Measurements from ENCODE around the gene NRGN.
A peak's percentile ranks its signal among the peaks of the same experiment; 100 is the strongest.

Gene NRGN

GRCh38 chr11:124742555-124742954 lies 2.8 kb downstream of the NRGN start:
- no peak for DNase-seq

DNA sequence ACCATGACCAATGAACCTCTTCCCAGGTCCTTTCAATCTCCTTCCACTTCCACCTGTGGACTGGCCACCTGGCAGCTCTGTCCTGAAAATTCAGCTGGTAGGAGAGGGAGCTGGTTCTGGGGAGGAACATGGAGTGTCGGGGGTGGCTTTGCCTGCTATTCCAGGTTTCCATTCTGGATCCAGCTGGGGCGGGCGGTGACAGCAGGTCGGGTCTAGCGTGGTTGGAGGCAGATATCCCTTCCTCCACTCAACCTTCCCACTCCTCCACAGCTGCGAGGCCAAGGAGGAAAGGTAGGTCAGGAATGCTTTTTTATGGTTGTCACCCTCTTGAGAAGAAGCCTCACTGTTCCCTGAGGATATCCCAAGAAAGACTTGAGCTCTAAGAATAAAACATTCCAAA lies 3.3 kb downstream of the NRGN start:
- no peak for DNase-seq

DNA sequence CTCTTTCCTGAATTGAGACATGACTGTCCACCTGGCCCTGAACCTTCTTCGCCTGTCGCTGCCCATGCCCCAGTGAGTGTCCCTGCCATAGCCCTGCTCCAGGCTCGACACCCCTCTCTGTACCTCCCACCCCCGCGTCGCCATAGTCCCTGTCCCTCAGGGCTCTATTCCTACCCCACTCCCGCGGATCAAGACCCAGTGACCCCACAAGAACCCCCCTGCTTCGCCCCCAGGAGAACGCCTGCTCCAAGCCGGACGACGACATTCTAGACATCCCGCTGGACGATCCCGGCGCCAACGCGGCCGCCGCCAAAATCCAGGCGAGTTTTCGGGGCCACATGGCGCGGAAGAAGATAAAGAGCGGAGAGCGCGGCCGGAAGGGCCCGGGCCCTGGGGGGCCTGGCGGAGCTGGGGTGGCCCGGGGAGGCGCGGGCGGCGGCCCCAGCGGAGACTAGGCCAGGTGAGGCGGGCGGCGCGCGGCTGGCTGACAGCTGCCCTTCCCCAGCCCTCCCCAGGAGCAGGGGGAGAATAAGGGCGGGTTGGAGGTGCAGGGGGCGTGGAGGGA lies 5.6 kb downstream of the NRGN start:
- DNase-seq = no peak

GRCh38 chr11:124745835-124746620 lies 6.3 kb downstream of the NRGN start:
- DNase-seq = no peak

DNA sequence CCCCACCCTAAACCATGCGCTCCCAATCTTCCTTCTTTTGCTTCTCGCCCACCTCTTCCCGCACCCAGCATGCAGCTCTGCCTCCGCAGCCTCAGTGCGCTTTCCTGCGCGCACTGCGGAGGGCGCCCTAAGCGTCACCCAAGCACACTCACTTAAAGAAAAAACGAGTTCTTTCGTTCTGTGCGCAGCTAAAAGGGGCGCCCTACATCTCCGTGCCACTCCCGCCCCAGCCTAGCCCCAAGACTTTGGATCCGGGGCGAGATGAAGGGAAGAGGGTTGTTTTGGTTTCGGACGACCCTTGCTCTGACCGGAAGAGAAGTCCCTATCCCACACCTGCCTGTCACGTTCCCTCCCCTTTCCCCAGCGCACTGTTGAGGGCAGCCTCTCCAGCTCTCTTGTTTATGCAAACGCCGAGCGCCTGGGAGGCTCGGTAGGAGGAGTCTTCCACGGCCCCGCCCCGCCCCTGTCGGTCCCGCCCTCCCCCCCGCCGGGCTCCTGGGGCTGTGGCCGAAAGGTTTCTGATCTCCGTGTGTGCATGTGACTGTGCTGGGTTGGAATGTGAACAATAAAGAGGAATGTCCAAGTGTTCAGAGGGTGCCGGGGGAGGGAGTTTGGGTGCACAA lies 7.0 kb downstream of the NRGN start:
- peak; percentile 69 for DNase-seq

- DNase-seq = no peak
Measured at GRCh38 chr11:124747406-124748099, 7.8 kb downstream of the NRGN start.

DNA sequence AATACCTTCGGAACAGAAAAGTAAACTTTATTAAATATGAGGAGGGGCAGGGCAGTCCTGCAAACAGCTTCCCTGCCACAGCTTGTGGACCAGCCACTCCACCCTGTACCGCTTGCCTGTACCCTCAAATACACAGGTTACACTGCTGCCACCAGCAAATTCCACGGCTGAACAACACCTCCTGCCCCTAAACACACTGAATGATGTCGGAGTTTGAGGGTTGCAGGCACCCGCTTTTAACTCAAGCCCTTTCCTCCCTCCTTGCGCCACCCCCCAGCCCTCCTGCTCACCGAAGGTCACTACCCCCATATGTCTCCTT lies 8.3 kb downstream of the NRGN start:
- DNase-seq = no peak

DNA sequence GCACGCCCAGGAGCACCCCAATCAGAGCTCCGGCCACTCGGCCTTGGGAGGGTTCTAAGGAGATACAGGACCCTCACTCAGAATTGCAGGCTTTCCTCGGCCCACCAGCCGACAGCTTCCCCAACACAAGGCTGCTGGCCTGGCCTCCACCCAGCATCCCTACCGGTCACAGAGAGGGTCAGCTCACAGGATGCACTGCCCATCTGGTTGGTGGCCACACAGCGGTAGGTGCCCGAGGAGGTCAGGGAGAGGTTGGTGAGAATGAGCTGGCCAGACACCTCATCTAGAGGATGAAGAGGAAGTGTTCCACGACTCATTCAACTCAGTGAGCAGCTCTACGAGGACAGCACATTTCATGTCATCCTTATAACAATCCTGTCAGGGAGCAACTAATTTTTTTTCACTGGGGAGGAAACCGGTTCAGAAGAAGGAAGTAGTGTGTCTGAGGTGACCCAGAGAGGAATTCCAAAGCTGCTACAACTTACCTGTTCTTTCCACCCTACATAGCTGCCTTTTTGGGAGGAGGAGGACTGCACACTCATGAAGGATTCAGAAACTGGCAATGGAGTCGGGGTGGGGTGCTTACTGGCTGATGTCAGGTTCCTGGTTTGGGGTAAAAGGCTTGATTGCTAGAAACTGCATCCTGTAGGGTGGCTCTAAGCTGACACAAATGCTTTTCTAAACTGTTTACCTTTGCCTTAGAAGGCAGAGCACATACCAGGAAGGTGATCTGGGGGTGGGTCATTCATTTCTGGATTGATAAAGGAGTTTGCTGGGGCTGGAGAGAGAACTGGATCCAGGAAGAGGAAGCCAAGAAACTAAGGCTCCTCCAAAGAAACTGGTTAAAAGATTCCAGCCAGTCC lies 9.0 kb downstream of the NRGN start:
- no peak for DNase-seq

GRCh38 chr11:124749912-124750311 lies 10.2 kb downstream of the NRGN start:
- DNase-seq = no peak

DNA sequence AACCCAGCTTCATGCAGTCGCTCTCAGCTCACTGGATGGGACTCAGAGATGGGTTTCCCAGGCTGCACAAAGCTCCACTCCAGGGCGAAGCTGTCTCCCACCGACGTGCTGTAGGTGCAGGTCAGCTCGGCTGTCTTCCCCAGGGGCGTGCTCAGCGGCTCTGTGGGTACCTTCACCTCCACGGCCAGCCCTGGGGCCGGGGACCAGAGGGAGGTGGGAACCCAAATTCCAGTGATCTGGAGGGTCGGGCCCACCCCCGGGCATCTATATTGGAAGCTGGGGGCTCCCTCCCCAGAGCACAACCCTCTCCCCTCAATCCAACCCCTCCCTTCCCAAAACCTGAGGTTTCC lies 11.6 kb downstream of the NRGN start:
- DNase-seq = no peak

- DNase-seq = no peak
Measured at GRCh38 chr11:124751741-124752470, 12.2 kb downstream of the NRGN start, which contains the start of gene VSIG2. TSS of gene VSIG2 (minus strand) at chr11:124752255. CDS start at chr11:124752137, 118 bp downstream.

DNA sequence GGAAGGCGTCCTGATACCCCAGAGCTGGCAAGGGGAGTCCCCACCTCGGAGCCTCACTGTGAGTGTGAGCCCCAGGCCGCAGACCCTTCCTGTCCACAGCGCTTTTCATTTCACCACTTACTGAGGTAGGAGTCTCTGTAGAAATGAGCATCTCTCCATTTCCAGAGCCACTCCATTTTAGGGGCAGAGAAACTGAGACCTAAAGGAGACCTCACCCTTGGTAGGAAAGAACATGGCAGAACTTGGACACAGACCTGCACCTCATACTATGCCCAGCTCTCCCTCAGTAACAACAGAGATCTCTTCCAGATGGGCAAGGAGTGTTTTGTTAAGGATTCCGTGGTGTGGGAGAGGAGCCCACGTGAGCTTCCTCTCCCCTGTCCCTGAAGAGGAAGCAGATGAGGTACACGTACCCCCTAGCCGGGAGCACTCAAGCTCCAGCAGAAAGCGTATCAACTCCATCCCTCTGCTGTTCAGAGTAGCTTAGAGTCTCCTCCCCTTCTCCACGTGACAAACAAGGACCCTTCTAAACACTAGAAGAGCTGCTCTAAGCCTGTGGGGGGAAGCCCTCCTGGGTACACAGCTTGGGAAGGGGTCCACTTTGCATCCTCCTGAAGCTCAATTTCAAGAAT lies 12.8 kb downstream of the NRGN start:
- no peak for DNase-seq

DNA sequence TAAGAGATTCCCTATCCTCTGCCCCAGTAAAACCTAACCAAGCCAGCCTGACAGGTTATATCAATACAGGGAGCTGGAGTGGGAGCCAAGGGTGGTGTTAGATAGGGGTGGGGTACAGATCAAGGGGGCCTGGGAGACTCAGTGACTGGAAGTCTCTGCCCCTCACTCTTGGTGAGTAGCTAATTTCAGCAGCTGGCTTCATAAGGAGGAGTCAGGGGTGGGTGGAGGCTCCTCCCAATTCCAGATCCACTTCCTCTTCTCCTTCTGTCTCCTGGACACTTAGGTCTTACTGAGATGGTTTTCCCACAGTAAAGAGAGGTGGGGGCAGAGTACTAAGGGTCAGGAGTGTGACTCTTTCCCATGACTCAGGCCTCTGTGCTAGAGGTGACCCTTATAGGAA lies 13.5 kb downstream of the NRGN start:
- no peak for DNase-seq

DNA sequence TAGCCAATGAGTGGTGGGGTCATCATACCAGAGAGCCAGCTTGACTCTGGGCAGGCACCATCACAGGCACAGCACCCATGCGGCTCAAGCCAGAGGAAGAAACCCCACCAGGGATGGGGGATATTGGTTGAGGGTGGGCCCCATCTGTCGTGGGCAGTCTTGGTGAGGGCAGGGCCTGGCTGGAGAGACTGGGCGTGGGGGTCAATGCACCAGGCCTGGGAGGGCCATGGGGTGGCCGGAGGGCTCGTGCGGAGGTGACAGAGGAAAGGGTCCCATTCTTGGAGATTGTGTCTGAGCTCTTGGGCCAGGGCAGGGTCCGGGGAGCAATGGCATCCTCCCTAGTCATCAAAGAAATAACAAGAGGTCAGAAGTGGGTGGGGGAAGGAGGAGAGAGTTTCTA lies 13.9 kb downstream of the NRGN start:
- no peak for DNase-seq

DNA sequence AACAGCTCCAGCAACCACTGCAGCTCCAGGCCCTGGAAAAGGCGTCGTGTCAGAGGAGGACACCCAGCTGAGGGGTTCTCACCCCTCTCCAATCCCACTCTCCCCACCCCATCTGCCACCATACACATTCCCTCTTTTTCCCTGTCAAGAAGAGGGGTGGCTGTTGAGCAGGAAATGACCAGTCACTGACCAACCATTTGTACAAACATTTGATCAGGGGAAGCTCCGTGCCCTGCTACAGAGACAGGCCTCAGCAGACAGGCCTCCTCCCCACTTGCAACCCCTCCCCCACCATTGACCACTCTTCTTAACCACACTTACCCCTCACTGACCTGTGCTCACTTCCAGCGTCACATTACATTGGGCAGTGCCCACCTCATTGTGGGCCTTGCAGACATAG lies 14.6 kb downstream of the NRGN start:
- DNase-seq = no peak

- no peak for DNase-seq
Measured at GRCh38 chr11:124754710-124755109, 15.0 kb downstream of the NRGN start.

DNA sequence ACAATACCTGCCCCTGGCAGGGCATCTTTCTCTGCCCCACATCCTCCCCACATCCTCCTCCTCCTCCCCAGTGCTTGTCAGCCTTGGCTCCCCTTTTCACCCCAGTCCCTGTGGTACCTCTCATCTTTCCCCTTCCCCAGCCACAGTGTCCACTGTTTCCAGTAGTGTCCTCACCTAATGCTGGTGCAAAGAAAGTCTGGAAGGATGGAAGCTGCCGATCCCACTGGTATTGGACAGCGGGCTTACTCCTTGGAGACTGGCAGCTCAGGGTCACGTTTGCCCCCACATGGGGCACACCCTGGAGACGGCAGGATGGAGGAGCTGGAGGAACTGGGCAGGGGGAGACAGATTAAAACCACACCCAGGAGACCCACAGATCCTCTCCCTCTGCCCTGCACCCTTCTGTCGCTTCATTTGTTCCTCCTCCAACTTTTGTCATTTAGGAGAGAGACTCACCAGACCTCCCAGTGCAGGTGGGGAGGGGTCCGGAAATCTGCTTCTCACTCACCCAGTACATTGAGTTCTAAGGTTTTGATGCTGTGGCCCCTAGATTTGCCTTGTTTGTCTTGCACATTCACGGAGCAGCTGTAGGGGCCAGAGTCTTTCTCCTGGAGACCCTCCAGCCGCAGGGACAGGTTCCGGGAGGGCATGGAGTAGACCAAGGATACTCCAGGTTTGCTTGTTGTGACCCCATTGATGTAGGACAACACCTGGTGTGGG lies 16.5 kb downstream of the NRGN start:
- DNase-seq = no peak

GRCh38 chr11:124756753-124757227 lies 17.0 kb downstream of the NRGN start:
- DNase-seq = no peak

- no peak for DNase-seq
Measured at GRCh38 chr11:124757320-124757719, 17.6 kb downstream of the NRGN start.

- DNase-seq = peak; percentile 43
Measured at GRCh38 chr11:124758355-124759265, 18.9 kb downstream of the NRGN start.

Measured in effector CD8-positive, alpha-beta T cell (primary cell).